Choroid plexus epithelial cell (primary cell): Measurements from ENCODE around the gene DPEP1.

Source experiments
- DNase-seq: peaks from one replicate; pipeline ENCODE4 v3.0.0-alpha.2; 2010; ENCODE audit warnings: low read depth
- H3K4me3 ChIP-seq: 2 replicates; pipeline ENCODE4 v1.5.1; 2011; ENCODE audit warnings: low read depth, mild to moderate bottlenecking, control low read depth, low read length, moderate library complexity
- CTCF ChIP-seq: conservative IDR thresholded peaks from 2 replicates; pipeline ENCODE4 v1.5.1; 2011; ENCODE audit warnings: low read depth, mild to moderate bottlenecking, control low read depth, inconsistent platforms, low read length, moderate library complexity

The DPEP1 gene

GRCh38 chr16:89581861-89582563, 31.4 kb upstream of the DPEP1 start:
- DNase-seq, result peak; percentile 94
- H3K4me3 ChIP-seq, result no peak overlapping the region

GRCh38 chr16:89582614-89583196, 30.7 kb upstream of the DPEP1 start:
- no peak overlapping the region for H3K4me3 ChIP-seq
- TF ChIP-seq CTCF, result no peak
- DNase-seq, result no peak

More at GRCh38 chr16:89581861-89582563, 31.4 kb upstream of the DPEP1 start:
- TF ChIP-seq CTCF, result no peak

- no peak overlapping the region for H3K4me3 ChIP-seq
- no peak for DNase-seq
- no peak for TF ChIP-seq CTCF
These were observed 30.1 kb upstream of the DPEP1 start for GRCh38 chr16:89583197-89583894.

GRCh38 chr16:89583895-89584644, 29.4 kb upstream of the DPEP1 start:
- no peak for DNase-seq
- TF ChIP-seq CTCF, result no peak
- no peak overlapping the region for H3K4me3 ChIP-seq

- DNase-seq, result peak; percentile 33
- TF ChIP-seq CTCF, result no peak
- no peak overlapping the region for H3K4me3 ChIP-seq
These were observed 28.5 kb upstream of the DPEP1 start for GRCh38 chr16:89584768-89585549.

- TF ChIP-seq CTCF, result no peak
- DNase-seq, result no peak
- no peak overlapping the region for H3K4me3 ChIP-seq
These were observed 27.2 kb upstream of the DPEP1 start for GRCh38 chr16:89586218-89586617.
